ENCODE data around the gene SMAD6. TPM values are rescaled to one million over a fixed set of nuclear protein-coding genes. Genes with fewer than 3 reads are reported as not detected.

The SMAD6 gene
- total RNA-seq, 1 experiment from 2014 or later, result 6.6 TPM

GRCh38 chr15:66808181-66808824, 106.3 kb downstream of the SMAD6 start:
- no peaks in the 10 kb centered on the region for H3K79me2 ChIP-seq (ENCODE audit: insufficient read depth, low read length)
- H3K4me3 ChIP-seq (replicated peaks in 1 of 2; ENCODE audit: low read depth in 1 of 2, low read length in 2 of 2), result no peak overlapping the region
- H3K4me2 ChIP-seq (ENCODE audit: low read length), result no peak overlapping the region
- TF ChIP-seq ATF3 (IDR thresholded peaks at IDR 0.05) (no peak), POLR2AphosphoS5 (IDR thresholded peaks at IDR 0.05; ENCODE audit: low read depth, low read length) (no peak), SIN3A (IDR thresholded peaks at IDR 0.05; ENCODE audit: low read depth) (no peak), SP1 (IDR thresholded peaks at IDR 0.05; ENCODE audit: low read depth) (no peak), EGR1 (IDR thresholded peaks at IDR 0.05; ENCODE audit: low read depth) (no peak), MAX (IDR thresholded peaks at IDR 0.05) (no peak), RAD21 (IDR thresholded peaks at IDR 0.05; ENCODE audit: low read depth) (no peak), EZH2 (IDR thresholded peaks at IDR 0.05) (no peak), ZNF274 (IDR thresholded peaks at IDR 0.05; ENCODE audit: low read depth, low read length) (no peak)
- TF ChIP-seq, protein P1, sequence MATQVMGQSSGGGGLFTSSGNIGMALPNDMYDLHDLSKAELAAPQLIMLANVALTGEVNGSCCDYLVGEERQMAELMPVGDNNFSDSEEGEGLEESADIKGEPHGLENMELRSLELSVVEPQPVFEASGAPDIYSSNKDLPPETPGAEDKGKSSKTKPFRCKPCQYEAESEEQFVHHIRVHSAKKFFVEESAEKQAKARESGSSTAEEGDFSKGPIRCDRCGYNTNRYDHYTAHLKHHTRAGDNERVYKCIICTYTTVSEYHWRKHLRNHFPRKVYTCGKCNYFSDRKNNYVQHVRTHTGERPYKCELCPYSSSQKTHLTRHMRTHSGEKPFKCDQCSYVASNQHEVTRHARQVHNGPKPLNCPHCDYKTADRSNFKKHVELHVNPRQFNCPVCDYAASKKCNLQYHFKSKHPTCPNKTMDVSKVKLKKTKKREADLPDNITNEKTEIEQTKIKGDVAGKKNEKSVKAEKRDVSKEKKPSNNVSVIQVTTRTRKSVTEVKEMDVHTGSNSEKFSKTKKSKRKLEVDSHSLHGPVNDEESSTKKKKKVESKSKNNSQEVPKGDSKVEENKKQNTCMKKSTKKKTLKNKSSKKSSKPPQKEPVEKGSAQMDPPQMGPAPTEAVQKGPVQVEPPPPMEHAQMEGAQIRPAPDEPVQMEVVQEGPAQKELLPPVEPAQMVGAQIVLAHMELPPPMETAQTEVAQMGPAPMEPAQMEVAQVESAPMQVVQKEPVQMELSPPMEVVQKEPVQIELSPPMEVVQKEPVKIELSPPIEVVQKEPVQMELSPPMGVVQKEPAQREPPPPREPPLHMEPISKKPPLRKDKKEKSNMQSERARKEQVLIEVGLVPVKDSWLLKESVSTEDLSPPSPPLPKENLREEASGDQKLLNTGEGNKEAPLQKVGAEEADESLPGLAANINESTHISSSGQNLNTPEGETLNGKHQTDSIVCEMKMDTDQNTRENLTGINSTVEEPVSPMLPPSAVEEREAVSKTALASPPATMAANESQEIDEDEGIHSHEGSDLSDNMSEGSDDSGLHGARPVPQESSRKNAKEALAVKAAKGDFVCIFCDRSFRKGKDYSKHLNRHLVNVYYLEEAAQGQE (IDR thresholded peaks at IDR 0.05; ENCODE audit: low read depth), result no peak
- TF ChIP-seq, protein P2, sequence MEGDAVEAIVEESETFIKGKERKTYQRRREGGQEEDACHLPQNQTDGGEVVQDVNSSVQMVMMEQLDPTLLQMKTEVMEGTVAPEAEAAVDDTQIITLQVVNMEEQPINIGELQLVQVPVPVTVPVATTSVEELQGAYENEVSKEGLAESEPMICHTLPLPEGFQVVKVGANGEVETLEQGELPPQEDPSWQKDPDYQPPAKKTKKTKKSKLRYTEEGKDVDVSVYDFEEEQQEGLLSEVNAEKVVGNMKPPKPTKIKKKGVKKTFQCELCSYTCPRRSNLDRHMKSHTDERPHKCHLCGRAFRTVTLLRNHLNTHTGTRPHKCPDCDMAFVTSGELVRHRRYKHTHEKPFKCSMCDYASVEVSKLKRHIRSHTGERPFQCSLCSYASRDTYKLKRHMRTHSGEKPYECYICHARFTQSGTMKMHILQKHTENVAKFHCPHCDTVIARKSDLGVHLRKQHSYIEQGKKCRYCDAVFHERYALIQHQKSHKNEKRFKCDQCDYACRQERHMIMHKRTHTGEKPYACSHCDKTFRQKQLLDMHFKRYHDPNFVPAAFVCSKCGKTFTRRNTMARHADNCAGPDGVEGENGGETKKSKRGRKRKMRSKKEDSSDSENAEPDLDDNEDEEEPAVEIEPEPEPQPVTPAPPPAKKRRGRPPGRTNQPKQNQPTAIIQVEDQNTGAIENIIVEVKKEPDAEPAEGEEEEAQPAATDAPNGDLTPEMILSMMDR (IDR thresholded peaks at IDR 0.05 in 2 of 3, conservative IDR thresholded peaks at IDR 0.05 in 1 of 3; ENCODE audit: borderline replicate concordance in 1 of 3, insufficient read depth in 1 of 3, low read depth in 2 of 3, low read length in 2 of 3), result no peak
- no peak overlapping the region for H3K9ac ChIP-seq (ENCODE audit: low read length)
- no peak for DNase-seq (ENCODE audit: low read depth, low spot score)
- intact Hi-C loops (cut with micrococcal nuclease), result no loop called here
- ATAC-seq, result no peak
- H3K27me3 ChIP-seq (ENCODE audit: insufficient read depth, low read length), result no peaks in the 10 kb centered on the region
- H4K20me1 ChIP-seq (ENCODE audit: insufficient read depth), result no peaks in the 10 kb centered on the region
- CTCF ChIA-PET, result no interaction called here
- H3K4me1 ChIP-seq (ENCODE audit: control insufficient read depth in 1 of 2, insufficient read depth in 2 of 2, low read length in 2 of 2), result peaks cover 11 to 15% of the 10 kb centered on the region in 2 experiments
- POLR2A ChIA-PET, result no interaction called here
- no peak overlapping the region for H2AFZ ChIP-seq (ENCODE audit: low read depth, low read length, poor library complexity, severe bottlenecking)
- H3K27ac ChIP-seq (ENCODE audit: low read depth, low read length), result no peak overlapping the region
- RAD21 ChIA-PET (ENCODE audit: low non-redundant PET in 1 of 2, low total read pairs in 2 of 2, uncharacterized antibody in 2 of 2, unreplicated experiment in 2 of 2), result no interaction called here
- no peaks in the 10 kb centered on the region for H3K9me2 ChIP-seq (ENCODE audit: insufficient read depth)
- BruUV-seq (replicated peaks), result no TSS peak
- no peaks in the 10 kb centered on the region for H3K9me3 ChIP-seq (ENCODE audit: control insufficient read depth in 1 of 2, insufficient read depth in 1 of 2, low read depth in 1 of 2, low read length in 2 of 2)
- H3K36me3 ChIP-seq (ENCODE audit: control insufficient read depth in 1 of 2, insufficient read depth in 2 of 2, low read length in 2 of 2), result no peaks in the 10 kb centered on the region

Data from HCT116 (cell line).